ENCODE data around the gene ANXA4. TPM values are rescaled to one million over a fixed set of nuclear protein-coding genes. Genes with fewer than 3 reads are reported as not detected.

ANXA4 gene
- total RNA-seq, 4 donors from 2014 or later = 106 to 216 (median 156) TPM

DNA sequence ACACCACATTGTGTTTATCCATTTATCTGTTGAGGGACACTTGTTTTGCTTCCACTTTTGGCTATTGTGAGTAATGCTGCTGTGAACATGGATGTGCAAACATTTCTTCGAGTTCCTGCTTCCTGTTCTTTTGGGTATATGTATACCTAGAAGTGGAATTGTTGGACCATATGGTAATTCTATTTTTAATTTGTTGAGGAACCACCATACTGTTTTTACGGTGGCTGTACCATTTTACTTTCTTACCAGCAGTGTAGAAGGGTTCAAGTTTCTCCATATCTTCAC lies 23.1 kb downstream of the ANXA4 start:
- no peak for DNase-seq
- peaks cover 0 to 55% (median under 1%) of the 10 kb centered on the region in 4 donors for H3K4me1 ChIP-seq
- H3K27me3 ChIP-seq = no peaks in the 10 kb centered on the region
- H3K9me3 ChIP-seq = no peaks in the 10 kb centered on the region
- TF ChIP-seq, protein P1, sequence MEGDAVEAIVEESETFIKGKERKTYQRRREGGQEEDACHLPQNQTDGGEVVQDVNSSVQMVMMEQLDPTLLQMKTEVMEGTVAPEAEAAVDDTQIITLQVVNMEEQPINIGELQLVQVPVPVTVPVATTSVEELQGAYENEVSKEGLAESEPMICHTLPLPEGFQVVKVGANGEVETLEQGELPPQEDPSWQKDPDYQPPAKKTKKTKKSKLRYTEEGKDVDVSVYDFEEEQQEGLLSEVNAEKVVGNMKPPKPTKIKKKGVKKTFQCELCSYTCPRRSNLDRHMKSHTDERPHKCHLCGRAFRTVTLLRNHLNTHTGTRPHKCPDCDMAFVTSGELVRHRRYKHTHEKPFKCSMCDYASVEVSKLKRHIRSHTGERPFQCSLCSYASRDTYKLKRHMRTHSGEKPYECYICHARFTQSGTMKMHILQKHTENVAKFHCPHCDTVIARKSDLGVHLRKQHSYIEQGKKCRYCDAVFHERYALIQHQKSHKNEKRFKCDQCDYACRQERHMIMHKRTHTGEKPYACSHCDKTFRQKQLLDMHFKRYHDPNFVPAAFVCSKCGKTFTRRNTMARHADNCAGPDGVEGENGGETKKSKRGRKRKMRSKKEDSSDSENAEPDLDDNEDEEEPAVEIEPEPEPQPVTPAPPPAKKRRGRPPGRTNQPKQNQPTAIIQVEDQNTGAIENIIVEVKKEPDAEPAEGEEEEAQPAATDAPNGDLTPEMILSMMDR (IDR thresholded peaks at IDR 0.05) = no peak
- no peak for TF ChIP-seq POLR2A (IDR thresholded peaks at IDR 0.05)
- H3K27ac ChIP-seq = no peak overlapping the region
- H3K36me3 ChIP-seq = no peaks in the 10 kb centered on the region
- H3K4me3 ChIP-seq = no peak overlapping the region

DNA sequence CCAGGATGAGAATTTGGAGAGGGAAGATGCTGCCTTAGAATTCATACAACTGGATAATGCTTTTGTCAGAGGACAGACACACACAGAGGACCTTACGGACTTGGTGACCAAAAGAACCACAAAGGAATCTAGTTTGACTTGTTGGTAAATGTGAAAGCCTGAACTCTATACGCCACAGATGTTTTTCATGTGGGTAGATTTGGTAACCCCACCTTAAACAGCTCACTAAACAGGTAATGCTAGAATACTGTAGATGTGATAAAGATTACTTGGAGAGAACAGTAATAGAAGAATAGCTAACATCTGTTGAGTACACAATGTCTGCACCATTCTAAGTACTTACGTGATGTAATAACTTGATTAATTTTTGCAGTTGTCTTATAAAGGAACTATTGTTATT lies 24.1 kb downstream of the ANXA4 start:
- no peak overlapping the region for H3K4me3 ChIP-seq
- H3K36me3 ChIP-seq = no peaks in the 10 kb centered on the region
- TF ChIP-seq POLR2A (IDR thresholded peaks at IDR 0.05) = no peak
- TF ChIP-seq, protein P1 (IDR thresholded peaks at IDR 0.05) = no peak
- no peaks in the 10 kb centered on the region for H3K9me3 ChIP-seq
- no peak overlapping the region for H3K27ac ChIP-seq
- no peaks in the 10 kb centered on the region for H3K27me3 ChIP-seq
- DNase-seq = no peak
- peaks cover 0 to 65% (median 5%) of the 10 kb centered on the region in 4 donors for H3K4me1 ChIP-seq

DNA sequence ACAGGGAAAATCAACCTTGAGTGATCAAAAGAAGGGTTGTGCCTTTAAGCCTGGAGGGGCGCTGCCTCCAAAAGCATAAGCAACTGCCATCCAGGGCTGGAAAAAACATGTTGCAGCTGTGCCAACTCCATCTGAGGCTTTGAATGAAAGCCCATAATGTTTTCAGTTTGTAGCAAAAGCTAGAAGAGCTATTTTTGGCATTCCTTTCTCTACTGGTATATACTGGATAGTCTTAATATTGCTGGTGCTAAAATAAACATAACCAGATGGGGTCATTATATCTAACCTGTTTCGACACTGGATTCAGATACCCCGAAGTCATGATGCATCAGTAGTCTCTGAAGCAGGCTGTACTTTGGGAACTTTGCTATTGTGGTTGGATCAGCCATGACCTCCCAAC lies 25.1 kb downstream of the ANXA4 start:
- no peak for DNase-seq
- TF ChIP-seq POLR2A (IDR thresholded peaks at IDR 0.05) = no peak
- TF ChIP-seq, protein P1 (IDR thresholded peaks at IDR 0.05) = no peak
- Histone ChIP-seq H3K27ac (peak overlapping the region in 2 of 4 donors; percentile 20 to 28), H3K36me3 (no peaks in the 10 kb centered on the region), H3K4me3 (no peak overlapping the region), H3K4me1 (peaks cover 0 to 71% (median 5%) of the 10 kb centered on the region in 4 donors), H3K27me3 (no peaks in the 10 kb centered on the region), H3K9me3 (no peaks in the 10 kb centered on the region)

DNA sequence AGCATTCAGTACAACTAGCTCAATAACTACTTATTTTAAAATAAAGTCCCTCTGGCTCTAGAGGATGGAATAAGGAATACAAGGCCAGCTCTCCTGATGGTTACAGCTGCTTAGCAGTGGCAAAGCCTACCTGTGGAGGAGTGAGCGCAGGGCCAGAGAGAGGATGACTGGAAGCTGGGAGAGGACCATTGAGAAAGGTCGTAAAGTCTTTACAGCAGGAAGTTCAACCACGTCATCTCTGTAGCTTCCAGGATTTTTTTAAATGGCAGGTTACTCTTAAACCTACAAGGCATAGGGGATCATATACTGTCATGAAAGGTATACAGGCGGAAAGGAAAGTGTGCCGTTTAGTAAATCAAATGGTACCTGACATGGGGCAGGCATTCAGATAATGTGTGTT lies 26.3 kb downstream of the ANXA4 start:
- Histone ChIP-seq H3K27ac (no peak overlapping the region), H3K27me3 (no peaks in the 10 kb centered on the region), H3K4me1 (peaks cover 0 to 69% (median 5%) of the 10 kb centered on the region in 4 donors), H3K4me3 (no peak overlapping the region), H3K9me3 (no peaks in the 10 kb centered on the region), H3K36me3 (no peaks in the 10 kb centered on the region)
- no peak for DNase-seq
- TF ChIP-seq POLR2A (IDR thresholded peaks at IDR 0.05) = no peak
- TF ChIP-seq, protein P1 (IDR thresholded peaks at IDR 0.05) = no peak

DNA sequence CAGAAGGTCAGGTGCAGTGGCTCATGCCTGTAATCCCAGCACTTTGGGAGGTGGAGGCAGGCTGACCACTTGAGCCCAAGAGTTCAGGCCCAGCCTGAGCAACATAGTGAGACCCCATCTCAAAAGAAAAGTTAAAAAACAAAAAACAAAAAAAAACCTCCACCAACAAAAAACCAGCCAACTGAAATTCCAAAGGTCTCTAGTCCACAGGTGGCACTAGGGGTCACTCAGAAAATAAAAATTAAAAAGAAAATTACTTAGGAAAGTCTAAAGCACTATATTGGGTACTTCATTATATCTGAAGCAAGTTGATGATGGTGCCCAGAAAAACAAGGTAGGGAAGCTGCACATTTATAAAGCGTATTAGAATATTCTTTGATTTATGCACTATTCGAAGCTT lies 26.9 kb downstream of the ANXA4 start:
- no peaks in the 10 kb centered on the region for H3K36me3 ChIP-seq
- no peak for DNase-seq
- TF ChIP-seq POLR2A (IDR thresholded peaks at IDR 0.05) = no peak
- H3K4me3 ChIP-seq = no peak overlapping the region
- H3K27me3 ChIP-seq = no peaks in the 10 kb centered on the region
- peaks cover 0 to 64% (median 5%) of the 10 kb centered on the region in 4 donors for H3K4me1 ChIP-seq
- H3K27ac ChIP-seq = peak overlapping the region in 1 of 4 donors; percentile 44
- H3K9me3 ChIP-seq = no peaks in the 10 kb centered on the region

DNA sequence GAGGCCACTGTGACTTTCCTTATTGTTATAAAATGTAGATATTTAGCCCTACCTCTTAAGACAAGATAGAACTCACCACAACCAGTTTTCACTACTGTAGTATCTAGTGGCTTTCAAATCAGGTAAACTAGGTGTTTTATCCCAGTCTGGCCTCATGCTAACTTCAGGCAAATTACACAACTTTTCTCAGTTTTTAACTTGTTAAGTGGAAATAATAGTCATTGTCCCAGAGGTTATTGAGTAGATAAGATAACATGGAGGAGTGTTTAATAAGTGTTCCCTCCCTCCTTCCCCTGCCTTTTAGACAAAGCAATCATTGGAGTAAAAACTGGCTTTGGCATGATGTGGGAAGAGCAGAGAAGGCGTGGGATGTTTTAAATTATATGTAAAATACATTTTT lies 27.3 kb downstream of the ANXA4 start:
- Histone ChIP-seq H3K4me1 (peaks cover 0 to 59% (median 5%) of the 10 kb centered on the region in 4 donors), H3K27ac (peak overlapping the region in 3 of 4 donors; percentile 39 to 52 (median 44))
- DNase-seq = no peak

DNA sequence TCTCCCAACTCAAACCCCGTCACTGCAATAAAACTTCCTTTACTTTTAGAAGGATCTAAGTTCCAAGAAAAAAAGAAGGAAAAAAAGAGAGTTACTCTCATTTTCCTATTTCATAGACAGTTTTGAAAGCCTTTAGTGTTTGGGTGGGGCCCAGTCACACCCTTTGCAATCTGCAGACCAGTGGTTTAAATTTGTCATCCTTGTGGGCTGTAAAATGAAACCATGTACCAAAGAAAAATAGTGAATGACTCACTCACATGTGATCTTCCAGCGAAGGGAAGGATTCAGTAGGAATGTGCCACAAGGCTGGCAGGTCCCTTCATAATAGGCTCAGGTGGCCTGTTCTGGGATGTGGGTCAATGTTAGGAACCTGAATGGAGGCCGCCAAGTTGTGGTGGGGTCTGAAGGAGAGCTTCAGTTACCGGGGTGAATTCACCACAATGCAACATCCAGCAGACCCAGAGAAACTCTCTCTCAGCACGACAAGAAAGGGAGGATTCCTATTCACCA lies 28.3 kb downstream of the ANXA4 start:
- H3K27ac ChIP-seq = peak overlapping the region in 3 of 4 donors; percentile 39 to 52 (median 44)
- H3K9me3 ChIP-seq = no peaks in the 10 kb centered on the region
- TF ChIP-seq, protein P1 (IDR thresholded peaks at IDR 0.05) = no peak
- TF ChIP-seq POLR2A (IDR thresholded peaks at IDR 0.05) = no peak
- H3K36me3 ChIP-seq = no peaks in the 10 kb centered on the region
- peaks cover 3 to 57% (median 5%) of the 10 kb centered on the region in 4 donors for H3K4me1 ChIP-seq
- peak in 2 of 3 donors; percentile 51 to 68 for DNase-seq
- no peak overlapping the region for H3K4me3 ChIP-seq
- H3K27me3 ChIP-seq = no peaks in the 10 kb centered on the region

More for the DNA sequence above, 27.3 kb downstream of the ANXA4 start:
- Histone ChIP-seq H3K36me3 (no peaks in the 10 kb centered on the region), H3K27me3 (no peaks in the 10 kb centered on the region), H3K4me3 (no peak overlapping the region), H3K9me3 (no peaks in the 10 kb centered on the region)
- TF ChIP-seq POLR2A (IDR thresholded peaks at IDR 0.05) = no peak
